Myocyte (in vitro differentiated cells): Measurements from ENCODE around the gene PLCG1. TPM values are rescaled to one million over a fixed set of nuclear protein-coding genes. Genes with fewer than 3 reads are reported as not detected.

Experiments used
- DNase-seq: peaks from one replicate; pipeline ENCODE4 v3.0.0-alpha.2; 2012; ENCODE audit warnings: low read depth
- total RNA-seq: library from RNA; depleted of rRNA; stranded (reverse); fragments of >200 nt; gene quantifications from 2 replicates; pipeline ENCODE4 v1.2.3, GENCODE V29; 2014

PLCG1 gene
- total RNA-seq, 1 donor from 2014 or later, result 86.9 TPM

DNA sequence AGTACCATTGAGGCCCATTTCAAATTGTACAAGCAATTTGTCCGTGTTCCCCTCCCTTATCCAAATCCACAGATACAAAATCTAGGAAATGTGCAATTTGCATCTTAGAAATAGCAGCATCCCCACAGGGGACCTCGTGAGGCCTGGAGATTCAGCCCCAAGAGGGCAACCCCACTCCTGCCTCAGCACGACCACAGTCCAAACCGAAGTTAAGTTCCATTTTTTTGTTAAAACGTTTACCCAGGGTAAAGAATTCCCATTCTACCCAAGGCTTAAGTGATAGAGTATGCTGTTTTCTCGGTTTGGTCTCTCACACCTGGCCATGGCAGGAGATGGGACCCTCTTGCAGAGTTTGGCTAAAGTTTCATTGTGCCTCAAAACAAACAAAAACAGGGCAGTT is 41.2 kb downstream of the PLCG1 start:
- no peak for DNase-seq

DNA sequence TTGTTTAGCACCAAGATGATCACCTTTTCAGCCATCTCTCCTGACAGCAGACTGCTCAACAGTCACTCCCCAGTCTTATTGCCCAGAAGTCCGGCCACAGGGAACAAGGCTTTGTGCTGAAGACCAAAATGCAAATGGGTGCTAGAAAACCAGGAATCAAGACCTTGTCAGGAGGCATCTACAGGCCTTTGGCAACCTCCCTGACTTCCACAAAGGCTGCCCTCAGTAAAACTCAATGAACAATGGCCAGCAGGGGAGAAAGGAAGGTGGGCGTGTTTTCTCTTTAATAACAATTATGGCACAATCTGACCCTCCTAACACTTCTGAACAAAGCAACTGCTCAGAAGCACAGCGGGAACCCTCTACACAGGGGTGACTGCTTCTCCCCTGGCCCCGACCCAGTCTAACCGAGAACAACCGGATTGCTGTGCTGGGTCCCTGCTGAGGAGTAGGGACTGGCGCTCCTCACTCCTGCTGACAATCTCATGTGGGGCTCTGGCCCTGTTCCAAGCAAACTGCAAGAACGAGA is 41.6 kb downstream of the PLCG1 start:
- peak; percentile 41 for DNase-seq

DNA sequence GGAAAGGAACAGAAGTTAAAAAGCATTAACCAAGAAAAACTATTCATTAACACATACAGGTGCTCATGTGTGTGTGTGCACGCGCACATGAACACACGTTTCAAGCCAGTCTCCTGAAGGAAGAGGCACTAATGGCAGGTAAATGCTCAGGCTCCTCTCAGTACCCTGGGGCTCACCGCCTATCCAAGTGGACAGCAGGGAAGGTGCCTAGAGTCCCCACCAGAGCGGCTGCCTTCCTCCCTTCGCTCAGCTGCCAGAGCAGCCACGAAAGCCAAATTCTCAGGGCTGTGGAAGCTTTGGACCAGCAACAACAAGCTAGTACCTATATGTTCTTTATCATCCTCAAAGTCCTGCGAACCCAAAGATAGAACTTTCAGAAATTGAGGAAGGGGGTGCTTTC is 42.6 kb downstream of the PLCG1 start:
- DNase-seq, result no peak

DNA sequence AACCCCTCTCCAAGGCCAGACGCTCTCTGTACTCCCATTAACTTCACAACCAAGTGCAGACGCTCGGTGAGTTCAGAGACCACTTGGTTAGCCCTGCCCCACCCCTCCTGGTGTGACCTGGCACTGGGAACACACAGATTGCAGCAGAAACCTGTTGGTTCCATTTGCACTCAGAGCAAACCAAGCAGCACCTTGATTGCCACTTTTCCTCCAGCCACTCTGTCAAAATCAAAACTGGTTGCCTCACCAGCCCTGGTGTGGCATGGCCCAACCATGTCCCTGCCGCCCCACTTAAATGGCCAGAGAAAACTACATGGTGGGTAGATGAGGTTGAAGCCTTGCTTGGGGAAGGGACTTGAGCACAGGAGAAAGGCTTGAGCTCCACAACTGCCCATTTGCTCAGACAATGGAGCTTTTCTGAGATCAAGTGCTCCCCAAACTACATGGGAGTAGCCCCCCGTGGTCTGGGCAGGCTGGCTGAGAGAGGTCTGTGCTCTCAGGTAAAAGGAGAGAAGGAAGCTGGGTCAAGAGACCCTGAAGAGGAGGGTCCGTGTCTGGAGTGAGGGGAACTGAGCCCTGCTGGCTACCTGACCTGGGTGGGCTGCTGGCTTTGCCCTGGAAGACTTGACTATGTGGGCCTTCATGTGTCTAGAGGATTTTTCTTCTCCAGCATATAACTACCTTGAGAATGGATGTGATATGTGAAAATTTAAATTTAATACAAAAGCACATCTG is 43.4 kb downstream of the PLCG1 start:
- no peak for DNase-seq

DNA sequence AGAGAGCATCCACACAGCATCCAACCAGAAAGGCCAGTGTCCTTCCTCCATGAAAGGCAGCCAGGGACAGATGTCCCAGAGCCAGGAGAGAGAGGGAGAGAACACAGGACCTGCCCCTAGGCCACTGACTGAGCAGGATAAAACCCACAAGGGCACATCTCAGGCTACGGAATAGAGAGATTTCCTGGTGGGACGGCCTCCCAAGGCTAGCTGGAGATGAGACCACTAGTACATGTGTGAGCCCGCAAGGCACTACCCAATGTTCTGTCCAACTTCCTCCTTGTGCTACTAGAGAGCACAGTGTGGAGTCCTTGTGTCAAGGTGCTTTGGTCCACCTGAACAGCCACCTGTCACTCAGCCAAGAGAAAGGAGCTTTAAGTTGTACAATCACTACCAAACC is 44.2 kb downstream of the PLCG1 start:
- DNase-seq, result no peak

DNA sequence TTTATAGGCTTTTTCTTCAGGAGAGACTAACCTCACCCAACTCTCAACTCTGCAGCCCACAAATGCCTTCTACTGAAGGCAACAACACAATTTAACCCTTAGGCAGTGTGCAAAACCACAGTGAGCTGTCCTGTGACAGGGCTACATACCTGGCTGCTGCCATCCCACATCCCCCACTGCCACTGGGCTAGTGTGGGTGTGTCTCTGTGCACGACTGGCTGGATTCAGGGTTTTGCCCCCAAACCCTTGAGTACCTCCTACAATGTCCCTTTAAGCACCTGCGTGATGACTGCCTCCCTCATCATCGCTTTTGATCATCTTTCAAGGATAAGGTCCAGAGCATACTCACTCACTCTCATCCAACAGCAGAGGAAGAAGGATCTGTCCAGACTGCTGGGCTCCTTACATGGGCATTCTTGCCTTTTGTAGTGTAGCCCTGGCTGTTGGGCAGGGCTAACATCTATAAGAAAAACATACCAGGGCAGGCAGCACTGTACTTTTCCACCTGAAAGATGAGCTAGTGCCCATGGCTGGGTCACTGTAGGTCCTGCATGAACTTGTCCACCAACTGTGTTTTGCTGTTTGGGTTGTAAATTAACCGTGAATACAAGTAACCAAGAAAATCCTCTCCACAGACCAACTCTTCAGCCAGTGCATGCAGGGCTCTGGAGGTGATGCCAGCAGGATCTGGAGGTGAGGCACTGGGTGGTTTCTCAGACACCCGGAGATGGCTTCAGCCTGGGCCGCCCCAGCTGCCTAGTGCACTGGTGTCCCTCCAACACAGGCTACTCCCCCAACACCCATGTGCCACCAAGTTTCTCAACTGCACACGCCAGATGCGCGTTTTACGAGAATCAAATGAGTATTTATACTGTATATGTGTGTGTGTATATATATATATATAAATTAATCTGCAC is 45.2 kb downstream of the PLCG1 start:
- no peak for DNase-seq

DNA sequence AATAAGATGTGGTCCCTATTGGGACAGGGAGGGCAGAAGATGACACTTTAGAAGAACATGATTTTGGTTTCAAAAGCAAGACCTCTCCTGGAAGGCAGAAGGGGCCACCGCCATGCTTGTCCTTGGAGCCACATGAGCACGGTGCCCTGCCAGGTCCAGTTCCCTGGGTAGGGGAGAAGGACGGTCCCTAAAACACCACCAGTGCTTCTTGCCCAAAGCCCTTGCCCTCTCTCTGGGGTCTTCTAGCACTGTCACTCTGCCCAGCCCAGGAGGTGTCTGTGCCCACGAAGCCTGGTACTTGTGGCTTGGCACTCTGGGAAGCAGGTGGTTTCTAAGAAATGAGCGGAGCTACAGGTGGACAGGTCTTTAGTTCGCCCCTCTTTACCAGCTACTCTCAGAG is 46.0 kb downstream of the PLCG1 start:
- no peak for DNase-seq

DNA sequence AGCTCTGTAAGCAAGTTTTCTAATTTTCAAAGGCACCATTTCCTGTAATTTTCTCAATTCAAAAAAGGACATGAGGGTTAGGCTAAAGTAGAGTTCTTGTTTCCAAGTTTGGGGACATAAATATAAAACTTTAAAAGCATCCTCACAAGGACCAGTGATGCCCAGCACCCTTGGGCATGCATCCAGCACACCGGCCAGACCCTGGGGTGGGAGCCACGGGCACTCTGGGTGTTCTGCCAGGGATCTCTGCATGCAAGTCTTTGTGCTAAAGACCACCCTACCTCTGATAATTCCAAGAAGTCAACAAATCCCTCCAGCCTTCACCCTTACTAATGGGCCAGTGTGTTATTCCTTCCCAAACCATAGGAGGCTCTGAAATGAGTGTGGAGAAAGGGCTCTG is 46.5 kb downstream of the PLCG1 start:
- DNase-seq, result no peak

DNA sequence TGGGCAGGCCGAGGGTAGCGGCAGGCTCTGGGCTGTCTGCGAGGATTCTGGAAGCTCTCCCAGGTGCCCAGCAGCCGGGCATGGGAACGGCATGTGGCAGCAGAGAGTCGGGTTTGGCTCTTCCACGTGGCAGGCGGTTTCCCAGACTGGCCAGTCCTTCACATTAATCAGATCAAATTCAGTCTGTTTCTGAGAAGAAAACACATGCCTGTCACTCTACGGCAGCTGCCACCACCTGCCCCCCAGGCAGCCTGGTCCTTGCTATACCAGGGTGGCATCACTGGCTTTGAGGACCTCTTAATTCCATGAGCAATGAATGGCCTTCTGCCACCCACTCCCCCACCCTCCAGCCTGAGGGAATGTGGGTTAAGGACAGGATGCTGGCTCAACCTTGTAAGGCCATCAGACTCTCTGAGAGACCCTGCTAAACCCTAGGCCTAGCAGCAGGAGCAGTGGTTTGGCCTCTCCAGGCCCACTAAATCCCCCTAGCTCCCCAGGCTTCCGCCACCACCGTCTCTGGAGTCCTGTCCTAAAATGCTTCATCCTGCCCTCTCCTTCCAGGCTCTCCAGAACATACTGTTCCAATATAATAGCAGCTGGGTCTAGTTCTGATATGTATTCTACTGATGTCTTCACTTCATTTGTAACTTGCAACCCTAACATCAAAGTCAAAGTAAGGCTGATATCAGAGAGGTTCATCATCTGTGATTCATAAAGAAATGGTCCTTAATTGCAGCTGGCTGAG is 47.8 kb downstream of the PLCG1 start:
- peak; percentile 49 for DNase-seq

DNA sequence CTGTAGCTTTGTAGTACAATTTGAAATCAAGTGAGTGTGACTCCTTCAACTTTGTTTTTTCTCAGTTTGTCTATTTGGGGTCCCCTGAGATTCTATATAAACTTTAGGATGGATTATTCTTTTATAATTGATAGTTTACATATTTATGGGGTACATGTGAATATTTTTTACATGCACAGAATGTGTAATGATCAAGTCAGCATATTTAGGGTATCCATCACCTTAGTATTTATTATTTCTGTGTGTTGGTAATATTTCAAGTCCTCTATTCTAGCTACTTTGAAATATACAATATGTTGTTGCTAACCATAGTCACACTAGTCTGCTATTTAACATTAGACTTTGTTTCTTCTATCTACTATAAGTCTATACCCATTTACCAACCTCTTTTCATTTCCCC is 50.3 kb downstream of the PLCG1 start:
- no peak for DNase-seq

DNA sequence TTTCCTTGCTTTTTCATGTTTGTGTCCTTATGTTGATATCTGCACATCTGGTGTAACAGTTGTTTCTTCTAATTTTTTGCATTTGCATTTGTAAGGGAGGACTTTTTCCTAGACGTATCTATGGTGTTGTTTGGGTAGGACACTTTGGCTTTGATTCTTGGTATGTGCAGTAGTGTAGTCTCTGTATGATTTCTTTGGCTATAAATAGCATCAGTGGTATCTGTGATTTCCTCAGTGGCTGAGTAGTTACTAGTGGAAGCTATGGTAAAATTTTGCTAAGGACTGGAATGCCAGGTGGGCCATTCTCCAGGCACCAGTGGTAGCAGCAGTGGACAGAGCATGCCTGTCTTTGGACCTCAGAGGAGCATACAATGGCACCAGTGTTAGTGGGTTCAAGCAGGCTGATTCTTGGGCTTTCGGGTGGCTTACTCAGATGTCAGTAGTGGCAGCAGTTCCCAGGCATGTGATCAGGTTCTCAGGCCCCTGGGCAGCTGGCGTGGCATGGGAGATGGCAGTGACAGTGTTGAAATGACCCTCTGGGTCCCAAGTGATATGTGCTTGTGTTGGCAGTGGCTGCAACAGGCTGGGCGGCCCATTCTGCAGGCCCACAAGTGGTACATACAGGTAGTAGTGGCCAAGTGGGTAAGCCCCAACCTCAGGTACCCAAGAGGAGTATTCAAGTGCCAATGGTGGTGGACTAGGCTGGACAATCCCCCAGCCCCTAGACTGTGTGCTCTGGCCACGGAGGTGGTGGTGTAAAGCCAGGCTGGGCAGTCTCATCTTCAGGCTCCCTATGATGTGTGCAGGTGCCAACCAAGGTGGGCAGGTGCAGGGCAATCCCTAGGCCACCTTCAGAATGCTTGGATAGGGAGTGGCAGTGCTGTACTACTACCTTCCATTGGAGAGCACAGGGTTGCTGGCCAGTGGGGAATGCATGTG is 54.5 kb downstream of the PLCG1 start:
- DNase-seq, result no peak

DNA sequence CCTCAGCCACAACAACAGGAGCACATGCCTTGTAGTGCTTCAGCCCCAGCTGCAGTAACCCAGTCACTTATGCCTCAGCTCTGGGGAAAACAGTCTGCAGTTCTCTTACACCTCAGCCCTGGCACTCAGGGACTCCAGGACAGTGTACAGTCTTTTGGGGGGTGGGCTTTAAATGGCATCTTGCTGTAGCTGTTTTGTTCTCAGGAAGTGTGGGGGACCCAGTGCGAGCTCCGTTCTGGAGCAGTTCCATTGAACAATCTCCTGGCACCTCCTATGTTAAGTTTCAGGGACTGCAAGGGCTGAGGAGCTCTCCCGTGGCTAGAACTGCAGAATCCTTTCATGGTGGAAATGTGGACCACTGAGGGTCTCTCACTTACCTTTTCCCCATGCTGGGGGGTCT is 55.2 kb downstream of the PLCG1 start:
- no peak for DNase-seq

DNA sequence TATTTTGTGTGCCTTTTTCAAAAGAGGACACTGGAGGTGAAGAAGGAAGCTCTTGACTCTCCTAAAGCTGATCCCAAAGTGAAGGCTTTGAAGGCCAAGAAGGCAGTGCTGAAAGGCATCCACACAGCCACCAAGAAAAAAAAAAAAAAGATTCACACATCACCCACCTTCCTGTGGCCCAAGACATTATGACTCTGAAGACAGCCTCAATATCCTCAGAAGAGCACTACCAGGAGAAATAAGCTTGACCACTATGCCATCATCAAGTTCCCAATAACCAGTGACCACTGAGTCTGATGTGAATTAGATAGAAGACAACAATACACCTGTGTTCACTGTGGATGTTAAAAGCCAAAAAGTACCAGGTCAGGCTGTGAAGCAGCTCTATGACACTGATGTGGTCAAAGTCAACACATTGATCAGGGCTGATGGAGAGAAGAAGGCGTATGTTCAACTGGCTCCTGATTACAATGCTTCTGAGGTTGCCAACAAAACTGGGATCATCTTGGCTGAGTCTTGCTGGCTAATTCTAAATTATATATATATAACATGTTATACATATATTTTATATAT is 59.4 kb downstream of the PLCG1 start:
- DNase-seq, result no peak

DNA sequence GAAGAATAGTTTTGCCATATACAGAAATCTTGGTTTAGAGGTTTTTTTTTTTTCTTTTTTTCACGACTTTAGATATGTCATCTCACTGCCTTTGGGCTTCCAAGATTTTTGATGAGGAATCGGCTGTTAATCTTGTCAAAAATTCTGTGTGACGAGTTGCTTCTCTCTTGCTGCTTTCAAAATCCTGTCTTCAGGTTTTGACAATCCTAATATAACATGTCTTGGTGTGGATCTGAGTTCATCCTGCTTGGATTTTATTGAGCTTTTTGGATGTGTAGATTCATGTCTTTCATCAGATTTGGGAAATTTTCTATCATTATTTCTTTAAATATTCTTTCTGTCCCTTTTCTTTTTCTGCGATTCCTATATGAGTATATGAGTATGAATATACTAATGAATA is 61.1 kb downstream of the PLCG1 start:
- no peak for DNase-seq

DNA sequence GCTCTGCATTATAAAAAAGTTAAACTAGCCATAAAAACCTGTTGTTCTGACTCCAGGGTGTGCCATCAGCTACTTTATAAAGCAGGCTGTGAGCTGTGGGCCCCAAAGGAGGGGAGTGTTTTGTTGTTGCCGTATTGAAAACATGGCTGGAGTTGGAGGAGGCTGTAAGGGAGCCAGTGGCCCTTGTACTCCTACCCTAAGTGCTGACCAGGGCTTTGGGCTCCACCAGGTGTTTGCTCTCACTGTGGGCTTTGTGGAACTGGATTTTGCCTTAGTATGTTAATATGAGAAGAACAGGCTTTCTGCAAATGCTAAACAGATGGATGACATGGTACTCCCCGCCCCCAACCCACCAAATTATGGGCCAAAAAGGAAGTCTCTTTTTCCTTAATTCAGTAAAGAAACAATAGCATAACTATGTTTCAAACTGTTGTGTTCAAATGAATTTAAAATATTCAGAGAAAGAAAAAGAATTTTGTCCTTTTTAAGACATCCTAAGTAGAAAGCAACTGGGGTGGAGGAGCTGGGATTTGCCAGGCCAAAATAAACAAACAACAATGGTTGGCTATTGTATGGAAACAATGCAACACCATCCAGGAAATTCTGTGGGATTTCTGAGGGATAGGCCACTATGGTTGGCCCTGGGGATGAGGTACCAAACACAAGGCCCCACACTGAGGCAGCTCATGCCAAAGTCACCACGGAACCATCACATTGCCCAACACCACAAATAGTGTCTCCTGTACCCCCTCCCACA is 63.3 kb downstream of the PLCG1 start:
- DNase-seq, result no peak

DNA sequence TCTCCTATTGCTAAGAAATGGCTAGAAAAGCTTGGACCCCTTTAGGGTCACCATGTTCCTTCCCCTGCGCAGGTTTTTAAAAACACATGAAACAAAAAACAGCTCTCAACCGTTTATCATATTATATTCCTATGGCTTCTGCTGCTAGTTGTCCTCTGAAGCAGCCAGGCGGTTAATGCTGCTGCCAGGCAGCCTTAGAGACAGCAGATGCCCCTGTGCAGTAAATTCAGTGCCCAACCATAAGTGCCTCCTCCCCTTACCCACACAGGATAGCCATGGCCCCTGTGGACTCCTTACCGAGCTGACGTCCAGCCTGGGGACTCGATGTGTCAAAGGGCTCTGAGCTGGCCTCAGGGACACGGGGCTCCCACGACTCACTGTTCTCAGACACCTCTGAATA is 64.4 kb downstream of the PLCG1 start:
- DNase-seq, result no peak

DNA sequence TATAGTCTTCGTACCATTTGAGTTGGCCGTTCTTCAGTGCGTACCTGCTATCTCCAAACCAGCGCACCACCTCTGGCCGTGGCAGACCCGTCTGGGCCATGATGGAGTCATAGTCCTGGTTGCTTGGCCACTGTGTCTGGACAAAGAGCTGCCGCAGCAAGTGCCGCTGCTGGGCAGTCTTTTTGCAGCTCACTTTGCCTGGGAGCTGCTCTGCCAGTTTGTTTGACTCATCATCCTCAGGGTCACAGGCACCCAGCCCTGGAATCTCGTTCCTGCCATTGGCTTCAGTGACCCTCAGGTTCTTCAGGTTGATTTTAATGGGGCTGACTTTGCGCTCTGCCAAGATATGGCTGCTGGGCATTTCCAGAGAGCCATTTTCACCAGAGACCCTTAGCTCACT is 65.1 kb downstream of the PLCG1 start:
- DNase-seq, result no peak

DNA sequence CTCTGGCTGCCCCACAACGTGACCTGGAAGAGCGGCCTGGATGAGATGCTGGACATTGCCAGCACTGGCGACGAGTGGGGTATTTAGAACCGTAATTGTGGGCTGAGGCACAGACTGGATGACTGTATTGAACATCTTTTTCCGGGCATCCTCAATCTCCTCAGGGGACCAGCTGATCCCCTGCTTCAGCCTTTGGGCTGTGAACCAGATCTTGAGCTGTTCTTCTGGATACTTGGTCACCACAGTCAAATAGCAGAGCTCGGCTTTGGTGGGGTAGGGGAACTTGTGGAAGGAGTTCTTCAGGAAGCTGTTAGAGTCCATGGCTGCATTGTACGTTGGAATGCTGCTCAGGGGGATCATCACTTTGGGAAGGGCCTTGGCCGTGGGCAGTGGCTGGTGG is 66.3 kb downstream of the PLCG1 start:
- no peak for DNase-seq
